Left lung (tissue), 10 donors: ENCODE results near the gene ZNF354C. TPM values are rescaled to one million over a fixed set of nuclear protein-coding genes. Genes with fewer than 3 reads are reported as not detected.

Experiments
- ATAC-seq: fragments of 200-7000 bp; cut with Tn5 transposase; one replicate; pipeline ENCODE4 v1.9.1; 2020; ENCODE audit warnings: moderate library complexity
- DNase-seq, 4 donors: peaks; one replicate each; pipeline ENCODE4 v3.0.0-alpha.2; 2013 to 2020
- H3K27ac ChIP-seq, 2 donors: fragments of 200-600 bp; sonication (generic) in 1 of 2; one replicate each; pipeline versions ENCODE4 v1.5.0 to v1.8.0; 2020 to 2021
- H3K27me3 ChIP-seq, 2 donors: fragments of 200-600 bp; sonication (generic) in 1 of 2; one replicate each; pipeline versions ENCODE4 v1.5.0 to v1.8.0; 2020 to 2021
- H3K36me3 ChIP-seq, 2 donors: fragments of 200-600 bp; sonication (generic) in 1 of 2; one replicate each; pipeline versions ENCODE4 v1.5.0 to v1.8.0; 2020 to 2021
- H3K4me1 ChIP-seq, 2 donors: fragments of 200-600 bp; one replicate each; pipeline ENCODE4 v1.8.0; 2021
- H3K4me3 ChIP-seq, 2 donors: fragments of 200-600 bp; sonication (generic) in 1 of 2; one replicate each; pipeline versions ENCODE4 v1.5.0 to v1.8.0; 2020 to 2021; ENCODE audit warnings: mild to moderate bottlenecking in 1 of 2
- H3K9me3 ChIP-seq, 2 donors: fragments of 200-600 bp; sonication (generic) in 1 of 2; one replicate each; pipeline versions ENCODE4 v1.5.0 to v1.8.0; 2020 to 2021
- intact Hi-C, 2 donors: fragments of 100-400 bp; cut with DNase I; formaldehyde crosslinking; loops; one replicate each; pipeline versions ENCODE4 v1.11.2 to v1.14.2; 2022
- polyA plus RNA-seq, 6 donors: library from polyadenylated mRNA; unstranded; fragments of 120-200 nt; gene quantifications; one replicate each; pipeline ENCODE4 v1.2.1, GENCODE V29; 2013; ENCODE audit not compliant: insufficient read length in 6 of 6
- total RNA-seq, 2 donors: library from RNA; stranded (reverse); fragmentation: NEBNext Ultra II Directional; extraction: Animal tissue kit (Norgen Biotek cat#: 25700); gene quantifications; one replicate each; pipeline ENCODE4 v1.2.1, GENCODE V29; 2021
- TF ChIP-seq, protein P1 (sequence below), 2 donors: fragments of 200-600 bp; sonication (generic) in 1 of 2; IDR thresholded peaks; one replicate each; pipeline versions ENCODE4 v1.5.0 to v1.8.0; 2021; ENCODE audit warnings: antibody characterized with exemption in 2 of 2
- donor health status: DM: no; HTN: yes; CAD: no.
- donor health status: DM: no; HTN: no; CAD: no.

The ZNF354C gene
- total and polyA plus RNA-seq, 8 donors: 5.2 to 18.8 (median 15.9) TPM

DNA sequence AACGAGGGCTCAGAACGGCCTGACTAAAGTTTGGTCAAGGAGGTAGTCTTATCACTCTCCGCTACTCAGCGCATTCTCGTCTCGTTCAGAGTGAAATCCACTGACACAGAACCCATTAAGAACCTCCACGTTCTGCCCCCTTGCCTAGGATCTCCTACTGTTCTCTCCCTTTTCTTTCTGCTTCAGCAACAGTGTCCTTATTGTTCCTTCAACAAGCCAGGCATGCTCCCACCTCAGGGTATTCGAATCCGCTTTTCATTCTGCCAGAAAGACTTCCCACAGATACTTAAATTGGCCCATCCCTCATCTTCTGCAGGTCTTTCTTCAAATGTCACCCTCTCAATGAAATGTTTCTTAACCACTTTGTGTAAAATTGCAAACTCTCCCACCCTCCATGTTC lies 4.3 kb upstream of the ZNF354C start:
- intact Hi-C loops: no loop called here
- Histone ChIP-seq H3K9me3 (peaks cover 0 to 26% of the 10 kb centered on the region in 2 donors), H3K27ac (no peak overlapping the region), H3K36me3 (no peaks in the 10 kb centered on the region), H3K4me3 (no peak overlapping the region), H3K4me1 (peaks cover 1 to 2% of the 10 kb centered on the region in 2 donors), H3K27me3 (no peaks in the 10 kb centered on the region)
- no peak for ATAC-seq
- TF ChIP-seq, protein P1, sequence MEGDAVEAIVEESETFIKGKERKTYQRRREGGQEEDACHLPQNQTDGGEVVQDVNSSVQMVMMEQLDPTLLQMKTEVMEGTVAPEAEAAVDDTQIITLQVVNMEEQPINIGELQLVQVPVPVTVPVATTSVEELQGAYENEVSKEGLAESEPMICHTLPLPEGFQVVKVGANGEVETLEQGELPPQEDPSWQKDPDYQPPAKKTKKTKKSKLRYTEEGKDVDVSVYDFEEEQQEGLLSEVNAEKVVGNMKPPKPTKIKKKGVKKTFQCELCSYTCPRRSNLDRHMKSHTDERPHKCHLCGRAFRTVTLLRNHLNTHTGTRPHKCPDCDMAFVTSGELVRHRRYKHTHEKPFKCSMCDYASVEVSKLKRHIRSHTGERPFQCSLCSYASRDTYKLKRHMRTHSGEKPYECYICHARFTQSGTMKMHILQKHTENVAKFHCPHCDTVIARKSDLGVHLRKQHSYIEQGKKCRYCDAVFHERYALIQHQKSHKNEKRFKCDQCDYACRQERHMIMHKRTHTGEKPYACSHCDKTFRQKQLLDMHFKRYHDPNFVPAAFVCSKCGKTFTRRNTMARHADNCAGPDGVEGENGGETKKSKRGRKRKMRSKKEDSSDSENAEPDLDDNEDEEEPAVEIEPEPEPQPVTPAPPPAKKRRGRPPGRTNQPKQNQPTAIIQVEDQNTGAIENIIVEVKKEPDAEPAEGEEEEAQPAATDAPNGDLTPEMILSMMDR (IDR thresholded peaks at IDR 0.05): no peak
- no peak for DNase-seq

DNA sequence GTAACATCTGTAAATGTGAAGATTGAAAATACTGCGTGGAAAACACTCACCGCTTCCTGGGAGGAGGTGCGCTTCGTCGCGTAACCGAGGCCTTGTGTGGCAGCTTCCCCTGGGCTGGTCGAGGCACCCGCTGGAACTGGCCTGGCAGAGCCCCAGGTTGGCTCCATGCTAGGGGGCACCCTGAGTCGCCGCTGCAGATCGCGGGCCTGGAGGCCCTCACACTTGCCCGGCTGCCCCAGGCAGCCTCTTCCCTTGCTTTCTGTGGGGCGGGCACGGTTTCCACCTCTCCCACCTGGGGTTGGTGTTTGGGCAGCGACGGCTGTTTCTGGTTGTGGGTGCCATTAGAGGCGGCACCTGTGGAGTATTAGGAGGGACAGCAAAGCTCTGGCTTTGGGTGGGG lies 852 bp downstream of the ZNF354C start:
- Histone ChIP-seq H3K27me3 (no peaks in the 10 kb centered on the region), H3K36me3 (peaks cover 0 to 30% of the 10 kb centered on the region in 2 donors), H3K4me1 (peaks cover 5 to 6% of the 10 kb centered on the region in 2 donors), H3K4me3 (peak overlapping the region; percentile 63 to 97), H3K9me3 (peaks cover 0 to 29% of the 10 kb centered on the region in 2 donors), H3K27ac (no peak overlapping the region)
- peak in 1 of 4 donors; percentile 76 for DNase-seq
- intact Hi-C loops: no loop called here
- no peak for ATAC-seq
- TF ChIP-seq, protein P1 (IDR thresholded peaks at IDR 0.05): no peak

DNA sequence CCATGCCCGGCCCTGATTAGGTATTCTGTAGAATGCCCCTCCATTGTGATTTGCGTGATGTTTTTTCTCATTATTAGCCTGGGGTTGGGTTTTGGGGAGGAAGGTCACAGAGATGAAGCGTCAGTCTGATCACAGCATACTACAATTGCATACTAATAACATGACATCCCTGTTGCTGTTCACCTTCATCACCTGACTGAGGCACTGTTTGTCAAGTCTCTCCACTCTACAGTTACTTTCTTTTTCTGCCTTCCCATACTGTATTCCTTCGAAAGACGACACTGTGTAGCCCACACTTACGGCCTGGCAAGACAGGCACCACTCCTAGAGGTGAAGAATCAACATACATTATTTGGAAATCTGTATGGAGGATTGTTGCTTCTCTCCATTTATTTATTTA lies 5.5 kb downstream of the ZNF354C start:
- intact Hi-C loops: no loop called here
- H3K36me3 ChIP-seq: peaks cover 0 to 74% of the 10 kb centered on the region in 2 donors

DNA sequence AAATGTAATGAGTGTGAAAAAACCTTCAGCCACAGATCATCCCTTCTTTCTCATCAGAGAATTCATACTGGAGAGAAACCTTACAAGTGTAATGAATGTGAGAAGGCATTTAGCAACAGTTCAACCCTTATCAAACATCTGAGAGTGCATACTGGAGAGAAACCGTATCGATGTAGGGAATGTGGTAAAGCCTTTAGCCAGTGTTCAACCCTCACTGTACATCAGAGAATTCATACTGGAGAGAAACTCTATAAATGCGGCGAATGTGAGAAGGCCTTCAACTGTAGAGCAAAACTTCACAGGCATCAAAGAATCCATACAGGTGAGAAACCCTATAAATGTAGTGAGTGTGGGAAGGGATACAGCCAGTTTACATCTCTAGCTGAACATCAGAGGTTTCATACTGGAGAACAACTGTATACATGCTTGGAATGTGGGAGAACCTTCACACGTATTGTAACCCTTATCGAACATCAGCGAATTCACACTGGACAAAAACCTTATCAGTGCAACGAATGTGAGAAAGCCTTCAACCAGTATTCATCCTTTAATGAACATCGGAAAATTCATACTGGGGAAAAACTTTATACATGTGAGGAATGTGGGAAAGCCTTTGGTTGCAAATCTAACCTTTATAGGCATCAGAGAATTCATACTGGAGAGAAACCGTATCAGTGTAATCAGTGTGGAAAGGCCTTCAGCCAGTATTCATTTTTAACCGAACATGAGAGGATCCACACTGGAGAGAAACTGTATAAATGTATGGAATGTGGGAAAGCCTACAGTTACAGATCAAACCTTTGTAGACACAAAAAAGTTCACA lies 19.2 kb downstream of the ZNF354C start:
- DNase-seq: no peak
- intact Hi-C loops: no loop called here
- TF ChIP-seq, protein P1 (IDR thresholded peaks at IDR 0.05): no peak
- H3K36me3 ChIP-seq: peaks cover 0 to 66% of the 10 kb centered on the region in 2 donors
- ATAC-seq: no peak
- H3K4me3 ChIP-seq: no peak overlapping the region
- H3K27ac ChIP-seq: no peak overlapping the region
- no peaks in the 10 kb centered on the region for H3K4me1 ChIP-seq
- no peaks in the 10 kb centered on the region for H3K27me3 ChIP-seq
- H3K9me3 ChIP-seq: peaks cover 19 to 100% of the 10 kb centered on the region in 2 donors

More for the DNA sequence above, 5.5 kb downstream of the ZNF354C start:
- DNase-seq (no peak), ATAC-seq (no peak)
- Histone ChIP-seq H3K4me1 (peaks cover 5% of the 10 kb centered on the region in 2 donors), H3K27ac (no peak overlapping the region), H3K4me3 (no peak overlapping the region), H3K27me3 (no peaks in the 10 kb centered on the region), H3K9me3 (peaks cover 0 to 71% of the 10 kb centered on the region in 2 donors)
- TF ChIP-seq, protein P1 (IDR thresholded peaks at IDR 0.05): no peak

DNA sequence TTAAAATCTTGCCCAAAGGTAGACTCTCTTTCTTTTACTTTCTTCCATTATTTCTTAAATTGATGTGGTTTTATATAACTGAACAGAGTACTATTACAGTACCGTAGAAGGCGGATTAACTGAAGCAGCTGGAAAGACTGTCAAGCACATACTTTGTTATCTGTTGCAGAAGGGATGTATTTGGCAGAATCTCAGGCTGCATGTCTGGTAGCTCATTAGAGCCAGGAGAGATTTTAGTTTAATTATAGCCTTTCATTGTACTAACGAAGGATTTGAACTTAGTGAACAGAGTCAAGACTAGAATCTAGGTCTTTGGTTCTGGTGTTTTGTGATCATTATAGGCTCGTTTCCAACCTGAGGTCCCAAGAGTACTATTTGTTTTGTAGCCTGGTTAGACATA lies 20.6 kb downstream of the ZNF354C start:
- TF ChIP-seq, protein P1 (IDR thresholded peaks at IDR 0.05): no peak
- DNase-seq (no peak), ATAC-seq (no peak)
- H3K36me3 ChIP-seq: peaks cover 0 to 52% of the 10 kb centered on the region in 2 donors
- H3K9me3 ChIP-seq: peaks cover 19 to 100% of the 10 kb centered on the region in 2 donors
- intact Hi-C loops: no loop called here
- H3K27ac ChIP-seq: no peak overlapping the region
- H3K27me3 ChIP-seq: no peaks in the 10 kb centered on the region
- H3K4me1 ChIP-seq: no peaks in the 10 kb centered on the region
- H3K4me3 ChIP-seq: no peak overlapping the region
